ENCODE data around the gene PRXL2A.

DNA sequence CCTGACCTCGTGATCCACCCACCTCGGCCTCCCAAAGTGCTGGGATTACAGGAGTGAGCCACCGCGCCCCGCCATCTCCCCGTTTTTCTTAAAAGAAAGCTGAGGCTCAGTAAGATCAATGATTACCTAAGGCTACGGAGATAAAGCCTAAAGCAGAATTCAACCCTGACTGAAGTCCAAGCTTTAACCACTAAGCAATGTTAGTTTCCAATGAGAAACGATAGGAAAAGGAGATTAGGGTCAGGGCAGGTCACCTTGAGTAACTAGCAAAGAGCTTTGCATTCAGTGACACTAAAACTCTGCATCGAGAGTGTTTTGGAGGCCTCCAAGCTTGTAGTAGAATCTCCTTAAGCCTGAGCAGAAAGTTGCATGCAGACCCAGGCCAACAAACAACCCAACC lies 17.6 kb upstream of the PRXL2A start:
- TF ChIP-seq CTCF (IDR thresholded peaks at IDR 0.05) (no peak), POLR2A (IDR thresholded peaks at IDR 0.05) (no peak)

All from lower leg skin (tissue), 3 donors.